HG03097 (cell line): Measurements from ENCODE around the gene DUS1L.

ENCODE experiments used
- ATAC-seq: cut with Tn5 transposase; IDR thresholded peaks from one replicate; pipeline ENCODE4 v1.9.1; 2021; ENCODE audit not compliant: unreplicated experiment, low FRiP score

DUS1L gene

GRCh38 chr17:82029990-82030469, 35.6 kb downstream of the DUS1L start:
- ATAC-seq: no peak

GRCh38 chr17:82029391-82029790, 36.2 kb downstream of the DUS1L start:
- no peak for ATAC-seq

GRCh38 chr17:82028966-82029365, 36.6 kb downstream of the DUS1L start:
- no peak for ATAC-seq

GRCh38 chr17:82028246-82028645, 37.4 kb downstream of the DUS1L start:
- no peak for ATAC-seq

- ATAC-seq: no peak
Measured at GRCh38 chr17:82025401-82026107, 40.0 kb downstream of the DUS1L start.

- no peak for ATAC-seq
Measured at GRCh38 chr17:82024859-82025258, 40.7 kb downstream of the DUS1L start.

- peak; percentile 13 for ATAC-seq
Measured at GRCh38 chr17:82023447-82024241, 42.0 kb downstream of the DUS1L start.

GRCh38 chr17:82022981-82023446, 42.6 kb downstream of the DUS1L start, which contains the start of gene LRRC45:
TSS of gene LRRC45 (plus strand) at chr17:82023305. CDS start at chr17:82023644, 339 bp downstream.
- peak; percentile 81 for ATAC-seq

GRCh38 chr17:82022310-82022980, 43.2 kb downstream of the DUS1L start, which contains the start of gene CENPX:
TSS of gene CENPX (minus strand) at chr17:82022878. CDS start at chr17:82022861, 17 bp downstream.
- ATAC-seq: no peak

GRCh38 chr17:82021900-82022309, 43.7 kb downstream of the DUS1L start:
- ATAC-seq: no peak

- no peak for ATAC-seq
Measured at GRCh38 chr17:82021107-82021899, 44.3 kb downstream of the DUS1L start.

GRCh38 chr17:82020572-82021106, 45.0 kb downstream of the DUS1L start:
- no peak for ATAC-seq

- no peak for ATAC-seq
Measured at GRCh38 chr17:82019690-82020571, 45.7 kb downstream of the DUS1L start.

GRCh38 chr17:82018989-82019689, 46.5 kb downstream of the DUS1L start:
- no peak for ATAC-seq

GRCh38 chr17:82018152-82018988, 47.2 kb downstream of the DUS1L start:
- no peak for ATAC-seq

GRCh38 chr17:82017612-82018151, 47.9 kb downstream of the DUS1L start:
- ATAC-seq: no peak

GRCh38 chr17:82016875-82017459, 48.6 kb downstream of the DUS1L start:
- ATAC-seq: no peak
